NCI-H1417 treated with DMSO at 0.1 percent for 48 hours (cell line): ENCODE results near the gene MBOAT2.

Source experiments
- DNase-seq: peaks from one replicate; lab custom pipeline; 2025; lab: John Stamatoyannopoulos, UW

The MBOAT2 gene

DNA sequence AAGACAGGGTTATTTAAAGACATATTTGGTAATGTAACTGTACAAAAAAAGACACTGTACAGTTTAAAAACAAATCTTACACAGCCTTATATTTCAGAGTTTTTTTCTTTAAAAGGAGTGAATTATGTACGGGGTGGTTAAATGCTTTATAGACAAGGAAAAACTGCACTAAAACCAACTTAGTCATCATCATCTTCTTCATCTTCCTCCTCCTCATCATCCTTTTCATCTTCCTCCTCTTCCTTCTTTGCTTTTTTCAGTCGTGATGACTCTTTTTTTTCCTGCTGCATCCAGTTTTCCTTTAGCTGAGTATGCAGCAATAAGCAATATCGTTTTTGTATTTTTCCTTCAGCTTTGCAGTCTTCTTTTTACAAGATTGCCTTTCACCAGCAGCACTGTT lies 14.6 kb upstream of the MBOAT2 start:
- DNase-seq, result no peak

DNA sequence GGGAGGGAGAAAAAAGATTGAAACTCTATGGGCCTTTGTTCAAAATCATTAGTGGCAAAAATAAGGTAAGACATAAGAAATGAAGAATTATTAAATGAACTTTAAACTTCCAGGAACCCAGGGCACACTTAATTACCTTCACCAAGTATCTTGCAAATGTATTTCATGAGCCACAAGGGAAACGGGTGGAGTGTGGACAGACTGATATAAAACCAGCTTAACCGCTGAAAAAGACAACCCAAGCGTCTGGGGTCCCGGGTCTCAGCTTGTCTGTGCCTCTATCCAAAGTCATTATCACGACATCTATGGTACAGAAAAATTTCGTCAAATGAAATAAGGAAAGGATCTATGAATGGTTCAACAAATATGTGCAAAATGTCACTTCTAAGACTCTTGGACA lies 13.9 kb upstream of the MBOAT2 start:
- no peak for DNase-seq

DNA sequence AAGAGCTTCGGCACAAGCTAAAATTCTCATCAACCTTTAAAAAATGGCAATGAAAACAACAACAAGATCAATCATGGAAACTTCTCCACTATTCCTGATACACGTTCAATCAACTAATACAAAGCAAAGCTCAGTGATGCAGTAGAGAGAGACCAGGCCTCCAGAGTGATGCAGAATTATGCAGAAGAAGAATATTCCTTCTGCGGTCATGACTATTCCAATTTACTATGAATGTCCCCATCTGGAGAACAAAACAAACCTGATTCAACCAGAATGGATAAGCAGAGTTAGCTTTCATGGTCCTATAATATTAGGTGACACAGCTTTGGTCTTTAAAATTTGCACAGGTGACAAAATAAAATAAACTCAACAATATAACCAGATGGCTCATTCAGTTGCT lies 12.5 kb upstream of the MBOAT2 start:
- DNase-seq, result no peak

DNA sequence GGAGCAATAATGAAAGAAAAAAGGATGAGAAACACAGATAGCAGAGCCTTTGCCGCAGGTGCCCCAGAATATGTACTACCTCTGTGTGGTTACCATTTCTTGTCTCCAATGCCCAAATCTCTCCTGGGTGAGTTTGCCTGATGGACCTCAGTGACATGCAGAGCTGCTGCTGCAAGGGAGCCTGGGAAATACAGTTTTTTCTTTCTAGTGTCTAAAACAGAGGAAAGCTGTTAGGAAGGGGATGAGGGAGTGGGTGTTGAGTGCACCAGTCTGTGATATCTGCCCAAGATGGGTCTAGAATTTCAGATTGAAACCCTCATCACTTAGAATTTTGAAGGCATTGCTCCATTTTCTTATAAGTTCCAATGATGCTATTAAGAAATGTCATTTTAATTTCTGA lies 9.9 kb upstream of the MBOAT2 start:
- no peak for DNase-seq

DNA sequence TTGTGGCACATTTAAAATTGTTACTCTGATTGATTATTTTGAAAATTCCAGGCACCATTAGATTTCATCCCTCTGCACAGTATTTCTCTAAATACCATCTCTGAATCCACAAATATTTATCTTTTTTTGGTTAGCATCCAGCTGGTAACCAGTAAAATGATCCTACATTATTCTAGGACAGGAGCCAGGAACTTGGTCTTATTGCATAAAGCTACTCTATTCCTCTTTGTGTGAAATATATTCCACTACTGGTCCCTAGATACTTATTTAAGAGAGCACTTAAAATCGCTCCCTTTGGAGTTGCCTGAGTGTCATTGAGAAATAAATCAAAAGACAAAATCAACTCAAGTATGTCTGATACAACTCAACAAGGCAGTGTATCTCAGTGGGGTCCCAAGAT lies 7.4 kb upstream of the MBOAT2 start:
- DNase-seq, result no peak

DNA sequence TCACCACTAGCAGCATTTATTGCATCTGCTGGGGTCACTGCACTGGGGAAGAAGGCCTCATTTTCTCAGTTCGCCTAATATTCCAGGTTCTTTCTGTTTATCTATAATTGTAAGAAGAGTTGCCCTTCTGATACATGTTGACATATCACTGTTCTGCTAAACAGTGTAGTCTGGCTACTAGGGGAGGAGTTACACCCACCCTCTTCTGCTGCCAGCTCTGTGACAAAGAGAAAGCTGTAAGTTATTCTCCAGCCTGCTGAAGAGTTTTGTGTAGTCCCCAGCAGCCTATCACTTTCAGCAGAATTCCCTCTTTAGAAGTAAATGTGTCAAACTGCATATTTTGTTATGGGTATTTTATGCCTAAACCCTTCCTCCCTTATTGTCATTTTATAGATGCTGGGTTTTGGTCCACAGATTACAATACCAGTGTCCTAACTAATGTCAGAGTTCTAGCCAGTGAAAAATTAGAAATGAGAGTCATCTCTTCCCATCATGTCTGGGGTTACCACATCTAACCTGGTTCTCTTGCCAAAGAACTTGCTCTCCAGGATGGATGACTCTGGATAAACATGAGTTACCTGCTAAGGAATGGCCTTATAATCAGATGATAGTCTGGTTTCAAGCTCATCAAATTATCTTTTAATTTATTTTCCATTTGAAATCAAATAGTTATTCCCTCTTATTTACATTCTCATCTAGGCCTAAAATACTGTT lies 5.6 kb upstream of the MBOAT2 start:
- DNase-seq, result no peak

DNA sequence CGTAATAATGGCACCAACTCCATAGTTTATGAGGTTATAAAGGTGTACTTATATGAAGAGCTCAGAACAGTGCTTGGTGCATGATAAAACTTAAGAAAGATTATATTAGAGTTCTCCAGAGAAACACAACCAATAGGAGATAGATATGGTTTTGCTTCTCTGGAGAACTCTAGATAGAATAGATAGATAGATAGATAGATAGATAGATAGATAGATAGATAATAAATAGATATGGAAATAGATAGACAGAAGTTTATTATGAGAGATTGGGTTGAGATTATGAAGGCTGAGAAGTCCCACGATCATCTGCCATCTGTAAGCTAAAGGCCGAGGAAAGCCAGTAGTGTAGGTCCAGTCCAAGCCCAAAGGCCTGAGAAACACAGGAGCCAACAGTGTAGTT lies 2.9 kb upstream of the MBOAT2 start:
- DNase-seq, result no peak

DNA sequence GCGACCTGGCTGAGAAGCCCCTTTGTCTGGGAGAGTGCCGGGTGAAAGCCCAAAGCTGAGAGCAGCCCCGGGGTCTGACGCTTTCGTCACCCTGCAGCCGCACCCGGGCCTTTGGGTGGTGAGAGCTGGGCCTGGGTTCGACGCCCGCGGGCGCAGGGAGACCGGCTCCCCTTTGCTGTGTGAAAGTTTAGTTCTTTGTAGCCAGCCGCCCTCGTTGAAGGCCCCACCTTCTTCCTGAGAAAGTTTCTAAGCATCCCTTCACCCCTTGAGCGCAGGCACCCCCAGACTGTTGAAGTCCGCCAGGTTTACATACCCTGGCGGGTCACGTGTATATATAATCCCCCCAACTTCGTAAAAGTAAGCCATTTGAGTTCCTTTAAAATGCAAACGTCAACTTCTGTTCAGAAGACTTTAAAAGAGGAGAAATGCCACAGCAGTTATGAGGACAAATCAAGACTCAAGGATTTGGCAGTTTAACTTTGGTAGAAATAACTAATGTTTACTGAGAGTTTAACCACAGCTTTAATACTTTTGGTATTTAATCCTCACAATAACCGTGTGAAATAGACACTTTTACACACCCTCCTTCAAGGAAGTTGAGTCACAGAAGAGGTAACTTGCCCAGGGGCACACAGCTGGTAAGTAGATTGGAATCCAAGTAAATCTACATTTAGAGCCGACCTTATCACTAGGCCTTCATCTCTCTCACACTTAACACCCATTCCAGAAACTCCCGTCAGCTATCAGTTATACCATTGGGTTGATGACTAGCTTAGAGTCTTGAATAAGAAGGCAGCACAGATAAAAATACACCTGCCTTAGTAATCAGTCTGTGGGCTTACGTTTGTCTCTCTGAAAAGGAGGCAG lies 1.1 kb upstream of the MBOAT2 start:
- no peak for DNase-seq

DNA sequence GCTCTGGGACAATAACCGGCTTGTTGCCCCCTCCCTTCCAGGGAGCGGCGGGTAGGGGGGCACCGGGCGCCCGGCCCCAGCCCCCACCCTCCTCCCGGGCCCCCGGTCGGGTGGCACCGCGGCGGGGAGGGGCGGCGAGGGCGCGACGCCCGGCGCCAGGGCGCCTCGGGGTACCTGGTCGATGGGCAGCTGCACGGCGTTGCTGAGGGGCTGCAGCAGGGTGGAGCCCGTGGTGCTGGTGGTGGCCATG lies 193 bp downstream of the MBOAT2 start:
- no peak for DNase-seq

DNA sequence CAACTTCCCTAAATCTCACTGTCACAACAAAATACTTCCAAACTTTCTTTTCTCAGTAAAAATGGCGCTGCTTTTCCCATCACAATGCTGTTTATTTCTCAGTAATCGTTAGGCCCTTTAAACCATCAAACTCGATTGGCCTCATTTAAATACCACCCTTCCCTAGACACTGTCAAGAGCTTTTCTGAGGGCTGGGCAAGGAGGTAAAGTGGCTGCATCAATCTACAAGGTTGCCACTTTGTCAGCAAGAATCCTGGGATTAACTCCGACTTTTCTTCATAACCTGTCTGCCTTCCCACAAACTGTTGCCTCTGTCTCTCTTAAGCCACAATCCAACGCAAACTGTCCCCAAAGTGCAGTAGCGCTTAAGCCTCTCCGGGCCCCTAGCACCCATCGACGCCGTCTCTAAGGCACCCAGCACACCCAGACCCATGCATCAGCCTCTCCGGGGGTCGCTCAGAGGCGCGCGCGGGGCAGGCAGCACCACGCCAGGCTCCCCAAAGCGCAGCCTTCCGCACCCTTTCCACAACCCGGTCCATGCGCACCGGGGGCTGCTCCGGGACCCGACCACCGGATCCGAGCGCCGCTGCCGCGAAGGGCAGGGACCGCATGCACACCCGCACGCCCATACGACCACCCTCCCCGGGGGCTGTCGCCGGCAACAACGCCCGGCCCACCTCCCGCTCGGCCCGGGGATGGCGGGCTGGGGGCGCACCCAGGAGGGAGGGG lies 683 bp downstream of the MBOAT2 start:
- DNase-seq, result no peak

DNA sequence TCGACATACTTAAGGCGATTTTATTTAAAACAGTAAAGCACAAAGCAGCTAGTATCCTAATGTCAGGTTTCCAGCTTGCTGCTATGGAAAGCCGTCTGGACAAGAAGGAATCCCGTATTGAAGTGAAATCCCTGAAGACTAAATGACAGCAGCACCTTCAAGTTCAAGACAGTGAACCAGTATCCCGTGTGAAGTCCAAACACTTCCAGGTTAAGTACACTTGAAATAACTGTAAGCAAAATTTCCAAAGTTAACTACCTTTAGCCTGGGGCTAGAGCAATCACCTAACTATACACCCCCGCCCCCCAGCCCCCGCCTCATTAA lies 1.2 kb downstream of the MBOAT2 start:
- no peak for DNase-seq

DNA sequence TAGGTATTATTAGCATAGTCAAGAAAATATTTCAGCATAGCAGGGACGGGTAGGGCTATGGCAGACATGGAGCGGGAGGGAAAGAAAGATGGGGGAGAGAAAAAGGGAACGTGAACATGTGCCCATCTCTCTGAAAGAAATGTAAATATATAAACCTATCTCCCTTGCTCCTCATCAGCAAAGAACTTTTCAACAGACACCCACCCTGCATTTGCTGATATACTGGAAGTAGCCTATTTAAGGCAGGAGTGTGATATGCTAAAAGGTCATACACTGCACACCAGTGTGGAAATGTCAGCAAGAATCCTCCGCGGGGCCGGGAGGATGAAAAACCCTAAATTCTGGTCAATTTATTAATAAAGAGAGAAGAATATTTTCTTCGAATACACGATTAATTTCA lies 1.7 kb downstream of the MBOAT2 start:
- DNase-seq, result no peak

DNA sequence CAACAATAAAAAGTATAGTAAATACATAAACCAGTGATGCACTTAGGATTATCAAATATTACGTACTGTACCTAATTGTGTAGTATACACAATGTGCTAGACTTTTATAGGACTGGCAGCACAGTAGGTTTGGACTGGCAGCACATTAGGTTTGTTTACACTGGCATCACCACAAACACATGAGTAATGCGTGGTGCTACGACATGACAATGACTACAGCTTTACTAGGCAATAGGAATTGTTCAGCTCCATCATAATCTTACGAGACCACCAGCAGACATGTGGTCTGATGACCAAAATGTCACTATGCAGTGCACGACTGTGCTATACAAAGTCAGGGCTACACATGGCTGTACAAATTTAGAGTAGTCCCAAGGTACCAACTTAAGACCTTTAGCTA lies 2.3 kb downstream of the MBOAT2 start:
- no peak for DNase-seq

DNA sequence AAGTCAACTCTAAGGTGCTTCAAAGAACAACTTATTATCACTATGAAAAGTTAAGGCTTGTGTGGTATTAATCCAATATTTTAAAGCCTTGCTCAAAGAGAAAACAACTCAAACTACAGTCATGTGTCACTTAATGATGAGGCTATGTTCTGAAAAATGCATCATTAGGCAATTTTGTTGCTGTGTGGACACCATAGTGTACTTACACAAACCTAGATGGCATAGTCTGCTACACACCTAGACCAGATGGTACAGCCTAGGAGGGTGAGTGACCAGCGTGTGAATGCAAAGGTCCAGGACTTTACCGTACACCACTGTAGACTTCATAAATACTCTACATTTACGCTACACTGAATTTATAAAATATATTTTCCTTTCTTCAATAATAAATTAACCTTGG lies 3.0 kb downstream of the MBOAT2 start:
- no peak for DNase-seq

DNA sequence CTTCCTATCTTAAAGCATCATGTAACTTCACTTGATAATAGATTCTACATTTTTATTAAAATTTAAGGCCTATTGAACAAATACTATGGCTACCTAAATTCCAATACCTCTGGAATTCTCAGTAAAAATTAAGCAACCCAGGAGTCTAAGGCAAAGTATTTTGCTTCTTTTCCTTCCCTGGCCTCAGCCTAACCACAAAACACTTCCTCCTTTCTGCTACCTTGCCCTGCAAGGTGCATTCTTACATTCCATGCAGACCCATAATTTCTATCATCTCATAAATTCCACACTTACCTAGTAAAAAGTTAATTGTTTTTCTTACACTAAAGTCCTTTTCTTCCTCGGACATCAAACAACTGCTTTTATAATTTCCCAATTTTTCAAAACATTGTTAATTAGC lies 3.7 kb downstream of the MBOAT2 start:
- no peak for DNase-seq

DNA sequence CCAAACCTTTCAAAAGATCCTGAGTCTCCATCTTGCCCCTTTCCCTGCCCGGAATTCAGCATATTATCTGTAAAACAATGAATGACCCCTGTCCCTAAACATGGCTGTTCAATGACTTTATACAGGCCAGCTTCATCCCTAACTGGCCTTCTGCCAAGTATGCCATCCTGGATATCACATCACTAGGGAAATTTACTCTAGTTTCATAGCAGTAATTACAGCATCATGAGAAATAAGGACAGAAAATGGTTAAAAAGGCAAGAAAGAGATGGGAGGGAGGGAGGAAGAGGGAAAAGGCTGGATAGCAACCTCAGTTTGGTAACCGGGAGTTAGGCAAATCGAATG lies 4.4 kb downstream of the MBOAT2 start:
- no peak for DNase-seq

DNA sequence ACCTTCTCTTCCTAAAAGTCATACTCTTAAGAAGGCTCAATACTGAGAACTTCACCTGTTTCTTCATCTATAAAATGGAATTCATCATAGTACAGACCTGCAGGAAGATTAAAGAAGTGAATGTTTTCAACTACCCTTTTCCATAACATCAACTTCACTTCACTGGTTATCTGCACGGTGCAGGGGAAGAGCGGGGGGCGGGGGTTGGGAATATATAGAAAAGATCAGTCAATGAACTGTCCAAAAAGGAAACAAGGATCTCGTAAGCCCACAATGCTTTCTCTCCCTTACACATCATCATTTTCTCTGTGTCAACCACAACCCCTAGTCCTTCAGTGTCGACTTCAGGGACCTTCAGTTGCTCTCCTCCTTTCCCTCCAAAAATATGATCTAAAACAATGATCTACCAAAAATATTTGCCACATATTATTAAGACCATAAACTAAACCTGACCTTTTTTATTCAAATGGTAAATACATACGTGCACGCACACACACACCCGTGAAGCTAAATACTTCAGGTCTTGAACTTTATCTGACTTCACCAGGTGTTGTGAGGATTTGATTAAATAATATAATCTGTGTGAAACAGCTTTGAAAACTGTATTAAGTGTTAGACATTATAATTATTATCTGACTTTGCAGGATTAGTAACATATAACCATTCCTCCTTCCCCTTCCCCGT lies 4.9 kb downstream of the MBOAT2 start:
- DNase-seq, result no peak

DNA sequence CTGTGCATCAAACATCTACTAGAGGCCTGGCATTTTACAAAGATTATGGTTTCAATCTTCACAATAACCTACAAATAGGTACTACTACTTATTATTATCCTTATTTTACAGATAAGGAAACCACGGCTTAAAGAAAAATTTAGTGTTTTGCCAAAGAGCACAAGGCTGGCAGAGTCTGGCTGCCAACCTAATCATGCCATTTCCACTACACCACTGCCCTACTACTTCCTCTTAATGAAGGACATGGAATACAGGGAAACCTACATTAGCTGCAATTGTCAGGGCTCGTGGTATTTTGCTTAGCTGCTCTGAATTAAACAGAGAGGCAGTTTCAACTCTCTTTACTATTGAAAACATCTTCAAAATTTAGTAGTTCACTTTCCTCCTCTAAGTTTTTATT lies 5.9 kb downstream of the MBOAT2 start:
- DNase-seq, result no peak

DNA sequence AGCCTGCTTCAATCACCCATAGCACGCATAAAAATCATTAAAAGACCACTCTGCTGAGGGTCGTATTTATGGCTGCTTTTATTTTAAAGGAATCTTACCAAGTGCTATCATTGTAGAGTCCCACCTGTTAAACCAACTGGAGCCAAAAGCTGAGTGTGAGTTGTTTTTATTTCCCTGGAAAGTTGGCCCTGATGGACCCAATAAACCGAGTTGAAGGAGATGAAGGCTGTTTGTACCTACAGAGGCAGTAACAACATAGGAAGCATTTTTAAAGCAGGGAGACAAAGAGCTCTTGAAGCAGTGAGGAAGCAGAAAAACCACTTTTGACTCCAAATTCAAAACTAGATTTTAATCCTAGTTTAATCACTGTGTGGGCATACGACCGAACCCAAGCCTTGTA lies 6.4 kb downstream of the MBOAT2 start:
- DNase-seq, result no peak

DNA sequence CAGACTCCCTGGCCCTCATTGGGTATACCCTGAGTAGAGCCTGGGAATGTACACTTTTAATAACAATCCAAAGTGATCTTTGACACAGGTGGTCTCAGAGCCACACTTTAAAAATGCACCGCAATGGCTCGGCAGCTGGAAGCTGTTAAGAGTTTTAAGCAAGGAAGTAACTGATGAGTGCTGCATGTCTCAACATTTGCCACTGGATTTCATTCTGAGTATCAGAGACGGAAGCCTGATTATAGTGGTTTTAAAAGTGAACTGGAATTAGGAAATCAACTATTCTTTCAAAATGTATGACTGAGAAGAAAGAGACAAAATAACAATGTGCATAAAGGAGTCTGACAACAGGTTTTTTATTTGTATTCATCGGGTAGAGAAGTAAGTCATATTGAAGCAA lies 7.5 kb downstream of the MBOAT2 start:
- DNase-seq, result no peak

DNA sequence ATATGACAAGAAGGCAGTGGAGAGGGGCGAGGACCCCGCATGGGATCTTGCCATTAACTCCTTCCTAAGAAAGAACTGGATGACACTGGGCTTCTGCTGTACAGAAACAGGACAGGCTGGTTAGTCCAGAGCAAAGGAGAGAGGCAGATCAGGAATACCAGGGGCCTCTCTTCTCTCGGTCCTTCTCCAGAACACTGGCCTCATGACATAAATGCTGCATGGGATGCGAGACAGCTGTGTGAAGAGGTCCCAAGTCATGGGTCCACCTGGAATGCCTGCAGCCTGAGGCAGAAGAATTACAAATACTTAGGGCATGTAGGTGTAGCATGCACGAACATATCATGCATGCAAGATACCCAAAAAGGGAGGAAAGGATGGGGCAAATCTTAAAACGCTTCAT lies 9.1 kb downstream of the MBOAT2 start:
- no peak for DNase-seq

DNA sequence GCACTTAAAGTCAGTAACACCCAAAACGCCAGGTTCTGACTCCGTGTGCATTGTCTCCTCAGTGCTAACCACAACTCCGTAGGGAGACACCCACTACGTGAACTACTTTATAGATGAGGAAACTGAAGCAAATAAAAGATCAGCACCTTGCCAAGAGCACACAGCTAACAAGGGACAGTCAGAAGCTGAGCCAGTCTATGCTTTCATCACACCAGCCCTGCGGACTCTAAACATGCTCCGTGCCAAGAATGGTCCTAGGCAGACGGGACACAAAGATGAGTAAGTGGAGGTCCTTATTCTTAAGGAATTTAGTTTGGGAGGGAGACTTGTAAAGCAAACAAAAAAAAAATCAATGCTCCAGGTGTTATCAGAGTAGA lies 9.6 kb downstream of the MBOAT2 start:
- DNase-seq, result no peak
